OCI-LY1 (cell line): ENCODE results near the gene PLEKHJ1.
"Not testable (repeated sequence)": the region's sequence is repeated elsewhere in the genome, so short reads cannot be mapped to it uniquely, and the experiment has no call there.

Experiments
- H2AFZ ChIP-seq: fragments of 200-600 bp; sonication (generic), shearing (Covaris generic); 2 replicates; pipeline ENCODE4 v1.6.0; 2014; ENCODE audit warnings: antibody characterized with exemption, mild to moderate bottlenecking, low read length
- H3F3A ChIP-seq: fragments of 200-600 bp; sonication (generic), shearing (Covaris generic); 2 replicates; pipeline ENCODE4 v1.6.0; 2014; ENCODE audit warnings: mild to moderate bottlenecking, antibody characterized with exemption, low read length, moderate library complexity; ENCODE audit not compliant: insufficient read depth
- H3K27ac ChIP-seq: fragments of 200-600 bp; sonication (generic); 2 replicates; pipeline ENCODE4 v1.5.1; 2014; ENCODE audit warnings: low read length, mixed run types, mild to moderate bottlenecking, low read depth; ENCODE audit not compliant: poor library complexity, severe bottlenecking
- H3K27me3 ChIP-seq: fragments of 200-600 bp; sonication (generic); 2 replicates; pipeline ENCODE4 v1.6.0; 2014; ENCODE audit warnings: antibody characterized with exemption, mild to moderate bottlenecking, low read length, moderate library complexity; ENCODE audit not compliant: insufficient read depth
- H3K36me3 ChIP-seq: fragments of 200-600 bp; sonication (generic); 2 replicates; pipeline ENCODE4 v1.6.1; 2014; ENCODE audit warnings: mild to moderate bottlenecking, antibody characterized with exemption, low read length, moderate library complexity, mixed read lengths; ENCODE audit not compliant: insufficient read depth
- H3K4me1 ChIP-seq: fragments of 200-600 bp; sonication (generic); 2 replicates; pipeline ENCODE4 v1.5.1; 2014; ENCODE audit warnings: mild to moderate bottlenecking, low read length, moderate library complexity; ENCODE audit not compliant: insufficient read depth, severe bottlenecking
- H3K4me2 ChIP-seq: fragments of 200-600 bp; sonication (generic), shearing (Covaris generic); 2 replicates; pipeline ENCODE4 v1.6.1; 2014; ENCODE audit warnings: low read length
- H3K4me3 ChIP-seq: fragments of 200-600 bp; sonication (generic); 2 replicates; pipeline ENCODE4 v1.5.1; 2014; ENCODE audit warnings: low read length, low read depth, mild to moderate bottlenecking, mixed read lengths; ENCODE audit not compliant: poor library complexity, severe bottlenecking
- H3K79me2 ChIP-seq: fragments of 200-600 bp; shearing (Covaris generic); 2 replicates; pipeline ENCODE4 v1.6.1; 2016; ENCODE audit warnings: mixed run types, low read length, mixed read lengths; ENCODE audit not compliant: insufficient read depth
- H3K9ac ChIP-seq: fragments of 200-600 bp; sonication (generic), shearing (Covaris generic); 2 replicates; pipeline ENCODE4 v1.6.1; 2014; ENCODE audit warnings: mild to moderate bottlenecking, low read length, mixed read lengths
- H3K9me2 ChIP-seq: fragments of 200-600 bp; sonication (generic), shearing (Covaris generic); 2 replicates; pipeline ENCODE4 v1.6.1; 2014; ENCODE audit warnings: low read depth, mild to moderate bottlenecking, low read length, mixed read lengths
- H3K9me3 ChIP-seq: fragments of 200-600 bp; shearing (Covaris generic); 2 replicates; pipeline ENCODE4 v1.6.1; 2014; ENCODE audit warnings: low read length, mixed read lengths
- H4K20me1 ChIP-seq: fragments of 200-600 bp; sonication (generic), shearing (Covaris generic); 2 replicates; pipeline ENCODE4 v1.6.0; 2016; ENCODE audit warnings: mild to moderate bottlenecking, low read length; ENCODE audit not compliant: insufficient read depth
- EZH2 ChIP-seq: fragments of 200-600 bp; sonication (generic), shearing (Covaris generic); IDR thresholded peaks from 2 replicates; pipeline ENCODE4 v1.8.0; 2017; ENCODE audit warnings: borderline replicate concordance, mixed run types, mild to moderate bottlenecking, antibody characterized with exemption, low read length, moderate library complexity, mixed read lengths
- TF ChIP-seq, protein P1 (sequence below): fragments of 200-600 bp; sonication (generic), shearing (Covaris generic); IDR thresholded peaks from 2 replicates; pipeline ENCODE4 v1.5.1; 2017; ENCODE audit warnings: mild to moderate bottlenecking, antibody characterized with exemption, low read length, moderate library complexity, mixed read lengths

Gene PLEKHJ1

GRCh38 chr19:2282062-2282861, 46.1 kb upstream of the PLEKHJ1 start, which contains the start of gene PEAK3:
Gene PEAK3 (minus strand): TSS chr19:2282175. CDS start chr19:2280931, 1,244 bp downstream.
- peaks cover 9% of the 10 kb centered on the region for H3K27me3 ChIP-seq
- TF ChIP-seq, protein P1, sequence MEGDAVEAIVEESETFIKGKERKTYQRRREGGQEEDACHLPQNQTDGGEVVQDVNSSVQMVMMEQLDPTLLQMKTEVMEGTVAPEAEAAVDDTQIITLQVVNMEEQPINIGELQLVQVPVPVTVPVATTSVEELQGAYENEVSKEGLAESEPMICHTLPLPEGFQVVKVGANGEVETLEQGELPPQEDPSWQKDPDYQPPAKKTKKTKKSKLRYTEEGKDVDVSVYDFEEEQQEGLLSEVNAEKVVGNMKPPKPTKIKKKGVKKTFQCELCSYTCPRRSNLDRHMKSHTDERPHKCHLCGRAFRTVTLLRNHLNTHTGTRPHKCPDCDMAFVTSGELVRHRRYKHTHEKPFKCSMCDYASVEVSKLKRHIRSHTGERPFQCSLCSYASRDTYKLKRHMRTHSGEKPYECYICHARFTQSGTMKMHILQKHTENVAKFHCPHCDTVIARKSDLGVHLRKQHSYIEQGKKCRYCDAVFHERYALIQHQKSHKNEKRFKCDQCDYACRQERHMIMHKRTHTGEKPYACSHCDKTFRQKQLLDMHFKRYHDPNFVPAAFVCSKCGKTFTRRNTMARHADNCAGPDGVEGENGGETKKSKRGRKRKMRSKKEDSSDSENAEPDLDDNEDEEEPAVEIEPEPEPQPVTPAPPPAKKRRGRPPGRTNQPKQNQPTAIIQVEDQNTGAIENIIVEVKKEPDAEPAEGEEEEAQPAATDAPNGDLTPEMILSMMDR: no peak
- no peak for TF ChIP-seq EZH2
- H3K36me3 ChIP-seq: no peaks in the 10 kb centered on the region
- H3F3A ChIP-seq: no peaks in the 10 kb centered on the region
- H3K4me3 ChIP-seq: no peak within 1 kb of the TSS
- no peak within 1 kb of the TSS for H3K9ac ChIP-seq
- no peaks in the 10 kb centered on the region for H4K20me1 ChIP-seq
- no peaks in the 10 kb centered on the region for H3K79me2 ChIP-seq
- no peaks in the 10 kb centered on the region for H3K4me1 ChIP-seq
- H2AFZ ChIP-seq: no peak within 1 kb of the TSS
- H3K27ac ChIP-seq: no peak within 1 kb of the TSS
- no peak within 1 kb of the TSS for H3K4me2 ChIP-seq
- no peaks in the 10 kb centered on the region for H3K9me2 ChIP-seq
- no peaks in the 10 kb centered on the region for H3K9me3 ChIP-seq

DNA sequence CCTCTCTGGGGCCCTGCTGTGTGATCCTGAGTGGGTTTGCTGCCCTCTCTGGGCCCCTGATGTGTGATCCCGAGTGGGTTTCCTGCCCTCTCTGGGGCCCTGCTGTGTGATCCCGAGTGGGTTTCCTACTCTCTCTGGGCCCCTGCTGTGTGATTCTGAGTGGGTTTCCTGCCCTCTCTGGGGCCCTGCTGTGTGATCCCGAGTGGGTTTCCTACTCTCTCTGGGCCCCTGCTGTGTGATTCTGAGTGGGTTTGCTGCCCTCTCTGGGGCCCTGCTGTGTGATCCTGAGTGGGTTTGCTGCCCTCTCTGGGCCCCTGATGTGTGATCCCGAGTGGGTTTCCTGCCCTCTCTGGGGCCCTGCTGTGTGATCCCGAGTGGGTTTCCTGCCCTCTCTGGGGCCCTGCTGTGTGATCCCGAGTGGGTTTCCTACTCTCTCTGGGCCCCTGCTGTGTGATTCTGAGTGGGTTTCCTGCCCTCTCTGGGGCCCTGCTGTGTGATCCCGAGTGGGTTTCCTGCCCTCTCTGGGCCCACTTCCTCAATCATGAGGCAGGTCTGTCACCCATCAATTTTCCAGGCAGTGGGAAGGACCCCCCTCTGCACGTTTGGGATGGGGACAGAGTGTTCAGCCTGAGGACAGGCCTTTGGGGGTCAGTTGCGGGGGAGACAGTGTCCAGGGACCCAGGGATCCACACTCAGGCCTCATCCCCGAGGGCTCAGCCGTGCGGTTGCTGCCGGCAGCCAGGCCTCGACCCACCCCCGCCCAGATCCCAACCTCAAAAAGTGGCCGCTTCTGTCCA, 45.3 kb upstream of the PLEKHJ1 start:
- not testable (repeated sequence) for H3K27ac ChIP-seq, H3K4me1 ChIP-seq, H3K79me2 ChIP-seq, H3K9me3 ChIP-seq, H3K9ac ChIP-seq, H3K4me3 ChIP-seq, H3K9me2 ChIP-seq, H3F3A ChIP-seq, H3K36me3 ChIP-seq, H3K4me2 ChIP-seq, H3K27me3 ChIP-seq, H2AFZ ChIP-seq, H4K20me1 ChIP-seq

- H3K9me2 ChIP-seq: no peaks in the 10 kb centered on the region
- TF ChIP-seq, protein P1: no peak
- no peak for TF ChIP-seq EZH2
- H3K36me3 ChIP-seq: peaks cover 12% of the 10 kb centered on the region; the same call in 1 of the 2 replicates
- H4K20me1 ChIP-seq: no peaks in the 10 kb centered on the region
- peaks cover 9% of the 10 kb centered on the region for H3K27me3 ChIP-seq
- H3K9me3 ChIP-seq: no peaks in the 10 kb centered on the region
- no peaks in the 10 kb centered on the region for H3K79me2 ChIP-seq
- no peak overlapping the region for H2AFZ ChIP-seq
- no peaks in the 10 kb centered on the region for H3K4me1 ChIP-seq
- no peak overlapping the region for H3K4me2 ChIP-seq
- no peak overlapping the region for H3K9ac ChIP-seq
- H3F3A ChIP-seq: no peaks in the 10 kb centered on the region
- H3K4me3 ChIP-seq: no peak overlapping the region
- H3K27ac ChIP-seq: no peak overlapping the region
Measured at GRCh38 chr19:2280633-2281264, 44.6 kb upstream of the PLEKHJ1 start.
